Activated naive CD4-positive, alpha-beta T cell treated with anti-CD3 and anti-CD28 coated beads, Interleukin-2, amount 50 U/mL, for 16 hours (primary cell): ENCODE data around the gene RITA1.
A peak's percentile ranks its signal among the peaks of the same experiment; 100 is the strongest.
"Not testable (repeated sequence)": the region's sequence is repeated elsewhere in the genome, so short reads cannot be mapped to it uniquely, and the experiment has no call there.

Experiments used
- DNase-seq: peaks from one replicate; pipeline ENCODE4 v3.0.0-alpha.2; 2020

The RITA1 gene

GRCh38 chr12:113185180-113186032 lies at the start of gene RITA1, which contains the start of gene DDX54:
Gene RITA1, plus strand, starts transcription at chr12:113185721. Its CDS starts 1,026 bp downstream, at chr12:113186747.
Gene DDX54, minus strand, starts transcription at chr12:113185478. Its CDS starts 27 bp downstream, at chr12:113185451.
- peak; percentile 82 for DNase-seq

GRCh38 chr12:113136128-113136989 lies 49.2 kb upstream of the RITA1 start:
- peak; percentile 60 for DNase-seq

GRCh38 chr12:113136990-113137511 lies 48.5 kb upstream of the RITA1 start:
- no peak for DNase-seq

DNA sequence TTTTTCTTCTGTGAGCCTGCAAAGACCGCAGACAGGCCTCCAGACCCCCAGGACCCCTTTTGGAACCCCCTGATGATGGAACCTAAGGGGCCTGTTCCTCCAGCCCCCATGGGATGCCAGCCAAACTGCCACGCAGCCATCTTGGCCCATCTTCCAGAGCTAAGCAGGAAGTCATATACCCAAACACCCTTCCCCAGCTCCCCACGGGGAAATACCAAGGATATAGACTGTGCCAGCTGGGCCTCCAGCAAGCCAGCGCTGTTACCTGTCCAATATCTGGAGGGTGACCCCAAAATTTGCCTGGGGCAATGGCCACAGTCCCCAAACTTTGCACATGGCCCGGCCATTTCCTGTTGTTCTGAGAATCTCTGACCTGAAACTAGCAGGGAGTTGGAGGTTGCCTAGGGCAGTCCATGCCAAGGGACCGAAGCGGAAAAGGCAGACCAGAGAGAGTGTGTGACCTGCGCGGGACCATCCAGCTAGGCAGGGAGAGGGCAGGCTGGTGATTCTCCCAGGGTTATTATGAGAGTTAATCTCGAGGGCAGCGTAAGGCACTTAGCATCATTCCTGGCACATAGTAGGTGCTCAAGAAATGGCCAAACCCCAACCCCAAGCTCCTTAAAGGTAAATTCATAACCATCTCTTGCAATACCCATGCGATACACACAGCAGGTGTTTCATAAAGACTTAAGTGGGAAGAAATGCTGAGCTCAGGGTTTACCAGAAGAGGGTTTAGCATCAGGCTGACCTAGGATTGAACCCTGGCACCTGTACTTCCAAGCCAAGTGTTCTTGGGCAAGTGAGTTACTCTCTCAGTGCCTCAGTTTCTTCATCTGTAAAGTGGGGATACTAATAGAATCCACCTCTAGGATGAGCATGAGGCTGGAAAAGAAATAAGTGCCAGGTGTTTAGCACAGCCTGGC lies 47.4 kb upstream of the RITA1 start:
- DNase-seq, result no peak

GRCh38 chr12:113138826-113139225 lies 46.7 kb upstream of the RITA1 start:
- DNase-seq, result no peak

GRCh38 chr12:113140706-113141105 lies 44.8 kb upstream of the RITA1 start:
- no peak for DNase-seq

GRCh38 chr12:113141716-113142115 lies 43.8 kb upstream of the RITA1 start:
- DNase-seq, result not testable (repeated sequence)

- no peak for DNase-seq
Measured at GRCh38 chr12:113142173-113142885, 43.2 kb upstream of the RITA1 start.

GRCh38 chr12:113142886-113143332 lies 42.6 kb upstream of the RITA1 start:
- DNase-seq, result no peak

DNA sequence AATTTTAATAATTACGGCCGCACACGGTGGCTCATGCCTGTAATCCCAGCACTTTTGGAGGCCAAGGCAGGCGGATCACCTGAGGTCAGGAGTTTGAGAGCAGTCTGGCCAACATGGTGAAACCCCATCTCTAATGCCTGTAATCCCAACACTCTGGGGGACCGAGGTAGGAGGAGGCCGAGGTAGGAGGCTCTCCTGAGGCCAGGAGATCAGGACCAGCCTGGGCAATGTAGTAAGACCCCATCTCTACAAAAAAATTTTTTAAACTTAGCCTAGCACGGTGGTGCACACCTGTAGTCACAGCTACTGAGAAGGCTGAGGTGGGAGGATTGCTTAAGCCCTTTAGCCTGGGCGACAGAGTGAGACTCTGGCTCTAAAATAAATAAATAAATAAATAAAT lies 41.6 kb upstream of the RITA1 start:
- DNase-seq, result no peak

DNA sequence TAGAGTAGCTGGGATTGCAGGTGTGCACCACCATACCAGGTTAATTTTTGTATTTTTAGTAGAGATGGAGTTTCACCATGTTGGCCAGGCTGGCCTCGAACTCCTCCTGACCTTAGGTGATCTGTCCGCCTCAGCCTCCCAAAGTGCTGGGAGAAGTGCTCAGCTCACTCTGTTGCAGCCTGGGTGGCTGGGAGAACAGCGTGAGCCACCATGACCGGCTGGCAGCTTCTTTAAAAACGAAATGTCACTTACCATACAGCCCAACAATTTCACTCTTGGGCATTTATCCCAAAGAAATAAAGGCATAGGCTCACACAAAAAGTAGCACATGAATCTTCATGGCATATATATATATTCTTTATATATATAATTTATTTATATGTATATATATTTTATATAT lies 40.7 kb upstream of the RITA1 start:
- DNase-seq, result no peak

DNA sequence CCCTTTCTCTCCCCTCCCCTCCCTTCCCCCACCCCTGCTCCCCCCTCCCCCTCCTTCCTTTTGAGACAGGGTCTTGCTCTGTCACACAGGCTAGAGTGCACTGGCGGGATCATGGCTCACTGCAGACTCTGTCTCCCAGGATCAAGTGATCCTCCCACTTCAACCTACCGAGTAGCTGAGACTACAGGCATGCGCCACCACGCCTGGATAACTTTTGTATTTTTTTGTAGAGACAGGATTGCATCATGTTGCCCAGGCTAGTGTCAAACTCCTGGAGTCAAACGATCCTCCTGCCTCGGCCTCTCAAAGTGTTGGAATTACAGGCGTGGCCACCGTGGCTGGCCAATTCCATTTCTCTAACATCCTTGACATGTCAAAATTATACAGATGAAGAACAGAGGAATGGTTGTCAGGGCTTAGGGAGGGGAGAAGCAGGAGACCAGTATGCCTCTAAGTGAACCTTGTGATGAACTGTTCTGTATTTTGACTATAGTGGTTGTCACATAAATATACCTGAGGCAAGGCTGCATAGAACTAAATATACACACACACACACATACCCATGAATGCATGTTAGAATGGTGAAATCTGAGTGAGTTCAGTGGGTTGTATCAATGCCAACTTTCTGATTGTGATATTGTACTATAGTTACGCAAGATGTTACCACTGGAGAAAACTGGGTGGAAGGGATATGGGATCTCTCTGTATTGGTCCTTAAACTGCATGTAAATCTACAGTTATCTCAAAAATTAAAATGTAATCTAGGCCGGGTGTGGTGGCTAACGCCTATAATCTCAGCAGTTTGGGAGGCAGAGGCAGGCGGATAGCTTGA lies 39.6 kb upstream of the RITA1 start:
- no peak for DNase-seq

DNA sequence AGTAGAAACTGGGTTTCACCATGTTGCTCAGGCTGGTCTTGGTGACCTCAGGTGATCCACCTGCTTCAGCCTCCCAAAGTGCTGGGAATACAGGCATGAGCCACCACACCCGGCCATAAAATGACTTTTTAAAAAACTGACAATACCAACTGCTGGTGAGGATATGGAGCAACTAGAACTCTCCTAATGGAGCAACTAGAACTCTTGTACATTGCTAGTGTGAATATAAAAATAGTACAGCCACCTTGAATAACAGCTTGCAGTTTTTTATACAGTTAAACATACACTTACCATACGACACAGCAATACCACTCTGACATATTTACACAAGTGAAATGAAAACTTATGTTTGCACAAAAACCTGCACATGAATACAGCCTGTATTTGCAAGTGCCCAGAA lies 38.5 kb upstream of the RITA1 start:
- no peak for DNase-seq

DNA sequence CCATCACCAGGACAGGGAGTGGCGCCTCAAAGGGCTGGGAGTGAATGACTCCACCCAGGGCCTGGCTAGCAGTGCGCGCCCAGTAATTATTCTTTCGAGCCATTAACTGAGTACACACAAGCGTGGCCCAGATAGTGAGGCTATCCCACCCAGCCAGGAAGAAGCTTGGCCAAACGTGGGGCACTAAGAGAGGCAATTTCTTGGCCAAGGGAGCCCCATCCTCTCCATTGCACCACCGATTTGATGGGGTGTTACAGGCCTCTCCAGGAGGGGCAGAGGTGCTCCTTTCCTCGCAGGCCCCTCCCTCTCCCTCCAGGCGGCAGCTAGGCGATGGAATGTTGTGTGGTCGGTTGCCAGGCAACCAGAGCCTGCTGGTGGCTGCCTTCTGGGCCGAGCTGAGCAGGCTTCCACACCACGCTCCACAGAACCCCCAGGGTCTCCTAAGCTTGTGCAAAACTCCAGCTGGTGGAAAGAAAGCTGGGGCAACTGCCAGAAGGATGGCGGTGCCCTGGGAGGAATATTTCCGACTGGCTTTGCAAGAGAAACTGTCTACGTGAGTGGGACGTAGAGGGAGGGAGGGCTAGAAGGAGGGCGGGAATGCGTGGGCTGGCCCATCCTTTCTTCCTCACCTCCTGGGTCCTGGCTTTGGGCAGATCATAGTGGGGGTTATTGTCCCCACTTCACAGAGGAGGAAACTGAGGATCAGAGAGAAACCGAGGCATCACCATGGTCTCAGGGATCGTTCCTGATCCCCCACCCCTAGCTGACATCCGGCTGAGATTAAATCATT lies 36.0 kb upstream of the RITA1 start, which contains the start of gene CFAP73:
CFAP73 (plus strand) TSS at position 364 of the 790 bp plus-strand sequence; CDS start at position 498, 134 bp downstream.
- no peak for DNase-seq

GRCh38 chr12:113151655-113152054 lies 33.9 kb upstream of the RITA1 start:
- DNase-seq, result no peak

DNA sequence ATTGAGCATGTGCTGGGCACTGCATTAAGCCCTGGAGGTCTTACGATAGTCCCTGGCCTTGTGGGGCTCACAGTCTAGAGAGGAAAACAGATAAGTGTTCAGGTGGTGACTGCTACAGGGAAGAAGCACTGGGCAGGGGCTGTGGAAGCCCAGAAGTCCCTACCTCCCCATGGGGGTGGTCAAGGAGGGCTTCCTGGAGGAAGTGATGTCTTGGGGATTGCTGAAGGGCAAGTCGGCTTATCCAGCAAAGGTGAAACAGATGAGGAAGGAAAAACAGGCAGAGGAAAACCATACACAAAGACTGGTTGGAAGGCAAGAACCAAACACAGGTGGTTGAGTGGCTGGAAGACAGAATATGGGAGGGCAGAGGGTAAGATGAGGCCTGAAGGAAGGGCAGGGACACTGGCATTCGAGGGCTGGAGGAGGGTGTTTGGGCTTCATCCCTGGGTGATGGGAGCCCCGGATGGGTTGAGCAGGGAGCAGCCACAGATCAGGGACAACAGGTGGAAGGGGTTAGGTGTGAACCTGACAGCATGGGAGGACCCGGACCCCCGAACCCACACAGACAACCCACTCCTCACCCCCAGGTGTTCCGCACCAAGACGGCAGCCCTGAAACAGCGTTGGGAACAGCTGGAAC lies 33.2 kb upstream of the RITA1 start:
- DNase-seq, result no peak

- DNase-seq, result peak; percentile 67
Measured at GRCh38 chr12:113152835-113153814, 32.4 kb upstream of the RITA1 start.
